Mesendoderm (in vitro differentiated cells): ENCODE results near the gene UNCX.

Source experiments
- DNase-seq: peaks from one replicate; pipeline ENCODE4 v3.0.0; 2013
- H2AK5ac ChIP-seq: 2 replicates; pipeline ENCODE4 v1.6.1; 2013; ENCODE audit warnings: low read length, inconsistent platforms
- H2BK120ac ChIP-seq: 2 replicates; pipeline ENCODE4 v1.6.1; 2013; ENCODE audit warnings: low read depth, mild to moderate bottlenecking, low read length, moderate library complexity, mixed read lengths
- H2BK15ac ChIP-seq: replicated peaks from 2 replicates; pipeline ENCODE4 v1.6.1; 2013; ENCODE audit warnings: low read depth, mild to moderate bottlenecking, moderate library complexity
- H2BK5ac ChIP-seq: 2 replicates; pipeline ENCODE4 v1.6.1; 2013; ENCODE audit warnings: low read length, inconsistent platforms
- H3K18ac ChIP-seq: 2 replicates; pipeline ENCODE4 v1.6.1; 2013; ENCODE audit warnings: mild to moderate bottlenecking, low read length, mixed read lengths
- H3K23ac ChIP-seq: one replicate; pipeline ENCODE4 v1.6.1; 2013; ENCODE audit warnings: low read length
- H3K27ac ChIP-seq: 2 replicates; pipeline ENCODE4 v1.5.1; 2013; ENCODE audit warnings: low read depth, mild to moderate bottlenecking, inconsistent platforms, low read length, moderate library complexity
- H3K27me3 ChIP-seq: 2 replicates; pipeline ENCODE4 v1.6.1; 2013; ENCODE audit warnings: low read length, control low read depth, mild to moderate bottlenecking, inconsistent platforms; ENCODE audit not compliant: insufficient read depth, poor library complexity
- H3K36me3 ChIP-seq: 2 replicates; pipeline ENCODE4 v1.6.1; 2013; ENCODE audit warnings: low read length, inconsistent platforms; ENCODE audit not compliant: control insufficient read depth, insufficient read depth
- H3K4ac ChIP-seq: one replicate; pipeline ENCODE4 v1.6.1; 2013; ENCODE audit warnings: low read depth, mild to moderate bottlenecking, low read length, moderate library complexity
- H3K4me1 ChIP-seq: 2 replicates; pipeline ENCODE4 v1.6.1; 2013; ENCODE audit warnings: low read depth, low read length, inconsistent platforms; ENCODE audit not compliant: control insufficient read depth
- H3K4me2 ChIP-seq: 2 replicates; pipeline ENCODE4 v1.6.1; 2013; ENCODE audit warnings: low read length
- H3K4me3 ChIP-seq: 2 replicates; pipeline ENCODE4 v1.5.1; 2013; ENCODE audit warnings: mild to moderate bottlenecking, low read length
- H3K56ac ChIP-seq: one replicate; pipeline ENCODE4 v1.6.1; 2013; ENCODE audit warnings: low read length
- H3K79me1 ChIP-seq: 2 replicates; pipeline ENCODE4 v1.6.1; 2013; ENCODE audit warnings: low read length, inconsistent platforms
- H3K79me2 ChIP-seq: 2 replicates; pipeline ENCODE4 v1.6.1; 2013; ENCODE audit warnings: mild to moderate bottlenecking, low read length; ENCODE audit not compliant: control insufficient read depth, insufficient read depth
- H3K9ac ChIP-seq: 2 replicates; pipeline ENCODE4 v1.6.1; 2013; ENCODE audit warnings: low read length, inconsistent platforms
- H4K5ac ChIP-seq: one replicate; pipeline ENCODE4 v1.6.1; 2013; ENCODE audit warnings: low read length
- H4K8ac ChIP-seq: one replicate; pipeline ENCODE4 v1.6.1; 2013; ENCODE audit warnings: low read depth, mild to moderate bottlenecking, control low read depth, low read length, moderate library complexity
- WGBS: extraction: QIAGEN DNeasy Blood & Tissue Kit; methylation state at CpG from one replicate; pipeline ENCODE4 v1.1.7; 2013; ENCODE audit warnings: low lambda C conversion rate, missing lambda C conversion rate; ENCODE audit not compliant: insufficient coverage; ENCODE audit errors: extremely low coverage; 5-methylcytosine and 5-hydroxymethylcytosine counted together

Gene UNCX

DNA sequence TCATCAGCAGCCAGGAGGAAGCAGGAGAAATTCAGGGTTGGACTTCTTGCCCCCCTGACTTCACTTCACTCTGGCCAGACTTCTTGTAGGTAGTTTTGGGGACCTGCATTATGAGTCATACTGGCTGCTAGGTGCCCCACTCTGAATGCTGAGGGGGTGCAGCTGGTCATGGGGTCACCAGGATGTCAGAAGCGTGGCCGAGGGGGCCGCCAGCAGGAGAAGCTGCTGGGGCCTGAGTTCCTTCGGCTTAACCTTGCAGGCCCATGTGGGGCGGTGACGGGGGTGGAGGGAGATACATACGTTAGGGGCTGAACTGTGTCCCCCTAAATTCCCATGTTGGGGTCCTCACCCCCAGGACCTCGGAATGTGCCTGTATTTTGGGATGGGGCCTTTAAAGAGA lies 18.2 kb downstream of the UNCX start:
- Histone ChIP-seq H3K18ac (no peak overlapping the region), H2BK5ac (no peak overlapping the region), H2AK5ac (no peak overlapping the region), H3K4me1 (no peaks in the 10 kb centered on the region), H2BK15ac (no peak overlapping the region), H3K9ac (no peak overlapping the region), H3K36me3 (no peaks in the 10 kb centered on the region), H3K4me2 (no peak overlapping the region), H3K56ac (no peak overlapping the region), H3K27ac (no peak overlapping the region), H3K79me1 (no peaks in the 10 kb centered on the region), H3K23ac (no peak overlapping the region), H3K79me2 (no peaks in the 10 kb centered on the region), H4K5ac (no peak overlapping the region), H2BK120ac (no peak overlapping the region), H3K4ac (no peak overlapping the region), H3K27me3 (peaks cover 37% of the 10 kb centered on the region), H3K4me3 (no peak overlapping the region), H4K8ac (no peak overlapping the region)
- DNase-seq, result no peak
- no CpG with 5 or more reads among the region's 8 CpGs for WGBS

DNA sequence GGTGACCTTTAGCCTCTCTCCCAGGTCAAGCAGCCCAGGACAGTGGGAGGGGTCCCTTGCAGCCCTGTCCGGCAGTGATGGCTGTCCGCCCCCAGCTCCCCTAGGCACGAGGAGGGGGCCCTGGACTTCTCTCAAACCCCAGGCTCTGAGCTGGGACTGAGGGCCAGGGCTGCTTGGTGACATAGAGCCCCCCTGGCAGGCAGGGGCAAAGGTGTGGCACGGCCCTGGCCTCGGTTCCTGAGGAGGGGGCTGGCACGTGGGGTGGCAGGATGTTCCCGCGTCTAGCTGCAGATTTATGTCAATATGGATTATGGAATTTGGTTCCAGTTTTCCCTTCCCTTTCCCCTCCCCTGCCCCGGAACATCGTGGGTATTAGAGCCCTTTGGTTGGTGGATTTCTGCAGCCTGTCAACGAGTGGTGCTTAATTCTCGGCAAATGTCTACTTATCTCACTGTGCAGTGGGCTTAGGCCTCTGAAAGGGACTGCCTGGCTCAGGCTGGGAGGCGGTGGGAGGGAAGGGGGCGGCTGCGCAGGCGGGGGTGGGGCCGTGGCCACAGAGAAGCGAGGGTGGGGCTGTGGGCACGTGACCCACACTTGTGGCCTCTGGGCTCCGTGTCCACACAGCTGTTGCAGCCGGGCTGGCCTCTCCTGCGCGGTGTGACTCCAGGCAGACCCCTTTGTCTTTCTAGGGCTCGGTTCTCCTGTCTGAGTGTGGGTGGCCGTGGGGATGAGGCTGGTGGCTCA lies 19.3 kb downstream of the UNCX start:
- no peak overlapping the region for H2AK5ac ChIP-seq
- H3K79me1 ChIP-seq, result no peaks in the 10 kb centered on the region
- no peak overlapping the region for H3K56ac ChIP-seq
- no peak overlapping the region for H3K4me2 ChIP-seq
- H3K79me2 ChIP-seq, result no peaks in the 10 kb centered on the region
- WGBS, result no CpG with 5 or more reads among the region's 25 CpGs
- peaks cover 27% of the 10 kb centered on the region for H3K27me3 ChIP-seq
- no peak overlapping the region for H2BK15ac ChIP-seq
- H2BK120ac ChIP-seq, result no peak overlapping the region
- no peak overlapping the region for H3K18ac ChIP-seq
- H3K9ac ChIP-seq, result no peak overlapping the region
- H4K8ac ChIP-seq, result no peak overlapping the region
- no peaks in the 10 kb centered on the region for H3K36me3 ChIP-seq
- no peak overlapping the region for H2BK5ac ChIP-seq
- no peak overlapping the region for H3K23ac ChIP-seq
- no peak overlapping the region for H3K4me3 ChIP-seq
- no peak overlapping the region for H4K5ac ChIP-seq
- no peaks in the 10 kb centered on the region for H3K4me1 ChIP-seq
- no peak overlapping the region for H3K27ac ChIP-seq
- no peak overlapping the region for H3K4ac ChIP-seq
- no peak for DNase-seq

DNA sequence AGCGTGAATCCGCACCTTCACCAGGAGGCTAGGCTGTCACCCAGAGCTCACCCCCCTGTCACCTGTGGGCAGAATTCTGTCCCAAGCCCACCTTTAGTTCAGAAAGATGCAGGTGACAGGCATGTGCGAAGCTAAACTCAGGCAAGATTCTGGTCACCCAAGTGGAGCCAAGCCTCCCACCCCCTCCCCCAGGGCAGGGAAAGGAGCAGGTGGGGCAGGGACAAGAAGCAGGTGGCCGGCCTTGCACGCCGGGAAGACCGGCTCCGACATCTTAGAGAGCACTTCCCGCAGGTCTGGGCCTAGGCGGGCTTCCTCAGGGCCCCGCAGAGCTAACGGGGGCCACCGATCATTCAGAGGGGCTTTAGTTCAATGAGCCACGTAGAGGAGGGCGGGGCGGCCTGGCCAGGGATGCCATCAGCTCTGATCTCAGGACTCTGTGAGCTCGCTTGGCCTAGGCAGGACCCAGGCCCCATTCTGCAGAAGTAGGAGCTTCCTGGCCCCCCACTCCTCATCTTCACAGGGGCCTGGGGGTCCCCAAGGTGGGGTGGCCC lies 19.9 kb downstream of the UNCX start:
- Histone ChIP-seq H2BK5ac (no peak overlapping the region), H3K18ac (no peak overlapping the region), H3K56ac (no peak overlapping the region), H4K5ac (no peak overlapping the region), H3K4me1 (no peaks in the 10 kb centered on the region), H3K79me1 (no peaks in the 10 kb centered on the region), H3K4me3 (no peak overlapping the region), H3K27me3 (peaks cover 20% of the 10 kb centered on the region), H3K4me2 (no peak overlapping the region), H2BK120ac (no peak overlapping the region), H3K79me2 (no peaks in the 10 kb centered on the region), H3K27ac (no peak overlapping the region), H3K4ac (no peak overlapping the region), H3K9ac (no peak overlapping the region), H3K23ac (no peak overlapping the region), H4K8ac (no peak overlapping the region), H2BK15ac (no peak overlapping the region), H2AK5ac (no peak overlapping the region), H3K36me3 (no peaks in the 10 kb centered on the region)
- no peak for DNase-seq
- WGBS, result no CpG with 5 or more reads among the region's 17 CpGs

DNA sequence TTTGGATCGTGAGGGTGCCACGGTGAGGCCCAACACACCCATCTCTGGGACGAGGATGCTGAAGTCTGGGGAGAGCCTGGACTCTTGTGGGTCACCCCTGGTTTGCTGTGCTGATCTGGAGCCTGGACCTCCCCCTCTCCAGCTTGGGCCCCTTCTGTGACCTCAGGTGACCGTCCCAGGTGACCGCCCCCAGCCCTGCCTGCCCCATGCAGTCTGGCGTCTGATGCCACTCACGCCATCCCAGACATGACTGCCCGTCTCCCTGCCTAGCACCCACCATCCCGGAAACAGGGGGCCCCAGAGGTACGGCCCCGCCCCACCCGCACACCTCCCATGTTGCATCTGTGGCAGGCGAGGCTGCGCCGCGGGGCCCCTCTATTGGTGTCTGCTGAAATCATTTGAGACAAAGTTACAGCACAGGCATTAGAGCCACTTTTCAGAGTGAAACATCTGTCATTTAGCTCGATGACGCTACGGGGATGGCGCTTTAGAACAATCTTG lies 21.1 kb downstream of the UNCX start:
- Histone ChIP-seq H3K27me3 (peaks cover 11% of the 10 kb centered on the region), H3K4me1 (no peaks in the 10 kb centered on the region), H3K4ac (no peak overlapping the region)

DNA sequence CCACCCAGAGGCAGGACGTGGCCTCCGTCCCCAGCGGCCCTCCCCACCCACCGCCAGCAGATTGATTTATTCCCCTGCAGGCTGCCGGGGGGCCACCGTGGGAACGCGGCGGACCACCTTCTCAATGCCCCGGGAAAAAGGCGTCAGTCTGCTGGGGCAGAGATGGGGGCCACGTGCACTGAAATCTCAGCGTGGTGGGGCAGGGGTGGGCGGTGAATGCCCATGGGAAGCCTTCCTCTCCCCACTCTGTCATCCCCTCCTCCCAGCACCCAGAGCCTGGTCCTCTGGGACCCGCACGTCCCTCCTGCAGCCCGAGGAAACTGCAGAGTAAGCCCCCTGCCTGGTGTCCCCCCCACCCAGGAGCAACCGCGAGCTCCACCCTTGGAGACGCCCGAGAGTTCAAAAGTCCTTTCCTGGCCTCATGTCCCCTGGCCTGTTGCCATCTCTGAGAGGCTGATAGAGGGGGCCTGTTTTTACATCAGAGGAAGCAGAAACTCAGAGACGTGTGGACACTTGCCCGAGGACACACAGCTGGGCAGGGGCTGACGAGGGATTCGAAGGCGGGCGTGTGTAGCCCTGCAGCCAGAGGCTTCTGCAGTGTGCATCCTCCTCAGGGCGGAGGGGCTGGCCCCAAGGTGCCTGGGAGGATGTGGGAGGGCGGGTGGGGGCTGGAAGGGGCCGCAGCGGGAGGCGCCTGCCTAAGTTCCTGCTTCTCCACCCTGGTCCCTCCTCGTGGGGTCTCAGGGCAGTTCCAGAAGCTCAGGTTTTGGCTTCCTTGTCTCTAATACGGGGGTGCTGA lies 21.8 kb downstream of the UNCX start:
- no peaks in the 10 kb centered on the region for H3K4me1 ChIP-seq
- H3K79me2 ChIP-seq, result no peaks in the 10 kb centered on the region
- peaks cover 6% of the 10 kb centered on the region for H3K27me3 ChIP-seq
- DNase-seq, result no peak
- H2BK120ac ChIP-seq, result no peak overlapping the region
- H3K18ac ChIP-seq, result no peak overlapping the region
- no peak overlapping the region for H3K4me3 ChIP-seq
- no peaks in the 10 kb centered on the region for H3K79me1 ChIP-seq
- no peak overlapping the region for H3K27ac ChIP-seq
- no peak overlapping the region for H3K9ac ChIP-seq
- WGBS, result no CpG with 5 or more reads among the region's 34 CpGs
- no peak overlapping the region for H2BK5ac ChIP-seq
- H4K8ac ChIP-seq, result no peak overlapping the region
- H3K36me3 ChIP-seq, result no peaks in the 10 kb centered on the region
- no peak overlapping the region for H3K56ac ChIP-seq
- H2BK15ac ChIP-seq, result no peak overlapping the region
- H3K4me2 ChIP-seq, result no peak overlapping the region
- no peak overlapping the region for H2AK5ac ChIP-seq
- no peak overlapping the region for H3K4ac ChIP-seq
- no peak overlapping the region for H3K23ac ChIP-seq
- H4K5ac ChIP-seq, result no peak overlapping the region

More for the DNA sequence above, 21.1 kb downstream of the UNCX start:
- H4K8ac ChIP-seq, result no peak overlapping the region
- H2AK5ac ChIP-seq, result no peak overlapping the region
- H3K4me3 ChIP-seq, result no peak overlapping the region
- no peak overlapping the region for H3K56ac ChIP-seq
- WGBS, result no CpG with 5 or more reads among the region's 20 CpGs
- H2BK120ac ChIP-seq, result no peak overlapping the region
- no peak overlapping the region for H3K9ac ChIP-seq
- H3K4me2 ChIP-seq, result no peak overlapping the region
- H2BK5ac ChIP-seq, result no peak overlapping the region
- H4K5ac ChIP-seq, result no peak overlapping the region
- no peak overlapping the region for H3K27ac ChIP-seq
- H3K79me1 ChIP-seq, result no peaks in the 10 kb centered on the region
- no peak overlapping the region for H3K23ac ChIP-seq
- no peak overlapping the region for H3K18ac ChIP-seq
- no peaks in the 10 kb centered on the region for H3K36me3 ChIP-seq
- H3K79me2 ChIP-seq, result no peaks in the 10 kb centered on the region
- no peak overlapping the region for H2BK15ac ChIP-seq
- DNase-seq, result no peak
